ENCODE measurements around the gene VPS33A. TPM values are rescaled to one million over a fixed set of nuclear protein-coding genes. Genes with fewer than 3 reads are reported as not detected.

Gene VPS33A
- total and polyA plus RNA-seq, 2 donors (not counting 1 experiment from before 2014, with no cell fraction given), result 15.4 to 22.3 TPM

GRCh38 chr12:122182887-122183587 lies 83.3 kb downstream of the VPS33A start, which contains the start of gene LRRC43:
Gene LRRC43, plus strand, starts transcription at chr12:122183123. Its CDS starts 22 bp downstream, at chr12:122183145.
- H3K4me1 ChIP-seq (ENCODE audit: control insufficient read depth, extremely low read depth, insufficient read depth, low read length), result peaks cover 2% of the 10 kb centered on the region

More at GRCh38 chr12:122182887-122183587, 83.3 kb downstream of the VPS33A start, which contains the start of gene LRRC43:
- Histone ChIP-seq H3K79me2 (ENCODE audit: control insufficient read depth, insufficient read depth, low read length) (no peaks in the 10 kb centered on the region), H3K4me2 (ENCODE audit: extremely low read depth, insufficient read depth, low read length) (peak within 1 kb of the TSS; percentile 78), H3K9me3 (ENCODE audit: control insufficient read depth, insufficient read depth, low read depth, low read length) (no peaks in the 10 kb centered on the region), H2AFZ (ENCODE audit: low read length) (peak within 1 kb of the TSS; percentile 31), H3K9ac (ENCODE audit: insufficient read depth, low read length) (peak within 1 kb of the TSS; percentile 55), H3K27ac (ENCODE audit: insufficient read depth, low read length) (peak within 1 kb of the TSS; percentile 20), H3K36me3 (ENCODE audit: control insufficient read depth, insufficient read depth, low read length) (no peaks in the 10 kb centered on the region), H3K4me3 (replicated peaks in 1 of 4; ENCODE audit: control extremely low read depth in 1 of 4, insufficient read depth in 1 of 4, low read depth in 3 of 4, low read length in 4 of 4) (peak within 1 kb of the TSS in 3 of 4 experiments; percentile 17 to 52 (median 25)), H4K20me1 (ENCODE audit: control insufficient read depth, extremely low read depth, insufficient read depth, low read length) (no peaks in the 10 kb centered on the region), H3K27me3 (ENCODE audit: control insufficient read depth, insufficient read depth, low read length) (no peaks in the 10 kb centered on the region)
- peak in 1 of 2 donors; percentile 39 for DNase-seq (ENCODE audit: low read depth in 2 of 2)
- TF ChIP-seq, protein P1, sequence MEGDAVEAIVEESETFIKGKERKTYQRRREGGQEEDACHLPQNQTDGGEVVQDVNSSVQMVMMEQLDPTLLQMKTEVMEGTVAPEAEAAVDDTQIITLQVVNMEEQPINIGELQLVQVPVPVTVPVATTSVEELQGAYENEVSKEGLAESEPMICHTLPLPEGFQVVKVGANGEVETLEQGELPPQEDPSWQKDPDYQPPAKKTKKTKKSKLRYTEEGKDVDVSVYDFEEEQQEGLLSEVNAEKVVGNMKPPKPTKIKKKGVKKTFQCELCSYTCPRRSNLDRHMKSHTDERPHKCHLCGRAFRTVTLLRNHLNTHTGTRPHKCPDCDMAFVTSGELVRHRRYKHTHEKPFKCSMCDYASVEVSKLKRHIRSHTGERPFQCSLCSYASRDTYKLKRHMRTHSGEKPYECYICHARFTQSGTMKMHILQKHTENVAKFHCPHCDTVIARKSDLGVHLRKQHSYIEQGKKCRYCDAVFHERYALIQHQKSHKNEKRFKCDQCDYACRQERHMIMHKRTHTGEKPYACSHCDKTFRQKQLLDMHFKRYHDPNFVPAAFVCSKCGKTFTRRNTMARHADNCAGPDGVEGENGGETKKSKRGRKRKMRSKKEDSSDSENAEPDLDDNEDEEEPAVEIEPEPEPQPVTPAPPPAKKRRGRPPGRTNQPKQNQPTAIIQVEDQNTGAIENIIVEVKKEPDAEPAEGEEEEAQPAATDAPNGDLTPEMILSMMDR (conservative IDR thresholded peaks at IDR 0.05 in 1 of 2, IDR thresholded peaks at IDR 0.05 in 1 of 2; ENCODE audit: low read depth in 1 of 2, low read length in 2 of 2), result no peak
- TF ChIP-seq EZH2 (IDR thresholded peaks at IDR 0.05; ENCODE audit: low read length, missing control alignments), result no peak

Other genes with a start within 250 kb of the VPS33A start
- gene BCL7A, start 244.6 kb downstream of the VPS33A start, total RNA-seq, result 4.9 and 7.4 TPM in 2 replicates
- gene BCL7A, start 244.6 kb downstream of the VPS33A start, polyA plus RNA-seq, result 3.8 and 8.0 TPM in 2 replicates
- 12.6 and 17.0 TPM in 2 replicates for gene MLXIP, start 187.7 kb downstream of the VPS33A start, total RNA-seq
- 6.6 and 10.1 TPM in 2 replicates for gene MLXIP, start 187.7 kb downstream of the VPS33A start, polyA plus RNA-seq
- not detected in 2 replicates for gene IL31, start 92.3 kb downstream of the VPS33A start, total RNA-seq
- not detected in 2 replicates for gene IL31, start 92.3 kb downstream of the VPS33A start, polyA plus RNA-seq
- 1.8 and 3.6 TPM in 2 replicates for gene LRRC43, start 83.4 kb downstream of the VPS33A start, total RNA-seq
- gene LRRC43, start 83.4 kb downstream of the VPS33A start, polyA plus RNA-seq, result 0.61 and 0.71 TPM in 2 replicates
- under 0.01 and 0.33 TPM in 2 replicates for gene B3GNT4, start 62.8 kb downstream of the VPS33A start, total RNA-seq
- 0.12 and 0.14 TPM in 2 replicates for gene B3GNT4, start 62.8 kb downstream of the VPS33A start, polyA plus RNA-seq
- gene DIABLO, start 40.4 kb downstream of the VPS33A start, total RNA-seq, result 60.6 and 70.6 TPM in 2 replicates
- gene DIABLO, start 40.4 kb downstream of the VPS33A start, polyA plus RNA-seq, result 59.6 and 73.5 TPM in 2 replicates
- 106 and 147 TPM in 2 replicates for gene CLIP1, start 156.2 kb upstream of the VPS33A start, total RNA-seq
- gene CLIP1, start 156.2 kb upstream of the VPS33A start, polyA plus RNA-seq, result 75.5 and 87.6 TPM in 2 replicates
- gene ZCCHC8, start 234.4 kb upstream of the VPS33A start, total RNA-seq, result 20.5 and 23.8 TPM in 2 replicates
- gene ZCCHC8, start 234.4 kb upstream of the VPS33A start, polyA plus RNA-seq, result 10.9 and 11.6 TPM in 2 replicates